HG03108 (cell line): ENCODE data around the gene SLC35A5.

Experiments
- ATAC-seq: cut with Tn5 transposase; IDR thresholded peaks from one replicate; pipeline ENCODE4 v1.9.1; 2021; ENCODE audit warnings: moderate library complexity; ENCODE audit not compliant: unreplicated experiment

SLC35A5 gene

GRCh38 chr3:112619295-112619694 lies 57.5 kb downstream of the SLC35A5 start:
- ATAC-seq = peak; percentile 87

GRCh38 chr3:112623213-112623612 lies 61.4 kb downstream of the SLC35A5 start:
- no peak for ATAC-seq

- no peak for ATAC-seq
These were observed 61.9 kb downstream of the SLC35A5 start for GRCh38 chr3:112623717-112624116.

- no peak for ATAC-seq
These were observed 65.6 kb downstream of the SLC35A5 start for GRCh38 chr3:112627419-112627818.

- no peak for ATAC-seq
These were observed 66.1 kb downstream of the SLC35A5 start for GRCh38 chr3:112627919-112628466.

GRCh38 chr3:112629425-112629824 lies 67.6 kb downstream of the SLC35A5 start:
- ATAC-seq = no peak

- ATAC-seq = no peak
These were observed 69.4 kb downstream of the SLC35A5 start for GRCh38 chr3:112631257-112631656.

- no peak for ATAC-seq
These were observed 70.8 kb downstream of the SLC35A5 start for GRCh38 chr3:112632596-112632995.

GRCh38 chr3:112633191-112633590 lies 71.3 kb downstream of the SLC35A5 start:
- ATAC-seq = no peak

GRCh38 chr3:112633757-112634156 lies 71.9 kb downstream of the SLC35A5 start:
- no peak for ATAC-seq

- no peak for ATAC-seq
These were observed 73.1 kb downstream of the SLC35A5 start for GRCh38 chr3:112634786-112635541.
